Ovary (tissue), 3 donors: Measurements from ENCODE around the gene DCAF4.

ENCODE experiments used
- EP300 ChIP-seq: sonication (generic); formaldehyde crosslinking; IDR thresholded peaks from one replicate; pipeline ENCODE4 v1.6.1; 2017; ENCODE audit warnings: antibody characterized with exemption
- POLR2A ChIP-seq: fragments of 450-650 bp; IDR thresholded peaks from one replicate; pipeline ENCODE4 v1.6.1; 2017; ENCODE audit warnings: antibody characterized with exemption, mild to moderate bottlenecking, moderate library complexity
- TF ChIP-seq, protein P1 (sequence below), 3 donors: fragments of 450-650 bp in 2 of 3; fragments of 200-600 bp in 1 of 3; IDR thresholded peaks; one replicate each; pipeline versions ENCODE4 v1.5.1 to v1.8.0; 2016 to 2022; ENCODE audit warnings: antibody characterized with exemption in 3 of 3, mild to moderate bottlenecking in 1 of 3
- donor health status: DM: no; HTN: no; CAD: no.

- TF ChIP-seq POLR2A = no peak
- TF ChIP-seq, protein P1, sequence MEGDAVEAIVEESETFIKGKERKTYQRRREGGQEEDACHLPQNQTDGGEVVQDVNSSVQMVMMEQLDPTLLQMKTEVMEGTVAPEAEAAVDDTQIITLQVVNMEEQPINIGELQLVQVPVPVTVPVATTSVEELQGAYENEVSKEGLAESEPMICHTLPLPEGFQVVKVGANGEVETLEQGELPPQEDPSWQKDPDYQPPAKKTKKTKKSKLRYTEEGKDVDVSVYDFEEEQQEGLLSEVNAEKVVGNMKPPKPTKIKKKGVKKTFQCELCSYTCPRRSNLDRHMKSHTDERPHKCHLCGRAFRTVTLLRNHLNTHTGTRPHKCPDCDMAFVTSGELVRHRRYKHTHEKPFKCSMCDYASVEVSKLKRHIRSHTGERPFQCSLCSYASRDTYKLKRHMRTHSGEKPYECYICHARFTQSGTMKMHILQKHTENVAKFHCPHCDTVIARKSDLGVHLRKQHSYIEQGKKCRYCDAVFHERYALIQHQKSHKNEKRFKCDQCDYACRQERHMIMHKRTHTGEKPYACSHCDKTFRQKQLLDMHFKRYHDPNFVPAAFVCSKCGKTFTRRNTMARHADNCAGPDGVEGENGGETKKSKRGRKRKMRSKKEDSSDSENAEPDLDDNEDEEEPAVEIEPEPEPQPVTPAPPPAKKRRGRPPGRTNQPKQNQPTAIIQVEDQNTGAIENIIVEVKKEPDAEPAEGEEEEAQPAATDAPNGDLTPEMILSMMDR (IDR thresholded peaks at IDR 0.05) = no peak
- TF ChIP-seq EP300 = no peak
Measured at GRCh38 chr14:72906316-72906715, 19.9 kb upstream of the DCAF4 start.
